ENCODE results near the gene RPUSD1.

GRCh38 chr16:752007-752312 lies 36.2 kb downstream of the RPUSD1 start:
- TF ChIP-seq EGR1 (IDR thresholded peaks at IDR 0.05; ENCODE audit: low read depth): no peak
- TF ChIP-seq MAX (IDR thresholded peaks at IDR 0.05): no peak
- no peak for TF ChIP-seq ZBTB33 (IDR thresholded peaks at IDR 0.05; ENCODE audit: extremely low read depth, insufficient replicate concordance, low read length)
- no peak for TF ChIP-seq CTCF (IDR thresholded peaks at IDR 0.05 in 2 of 3, conservative IDR thresholded peaks at IDR 0.05 in 1 of 3; ENCODE audit: borderline replicate concordance in 1 of 3, insufficient read depth in 1 of 3, low read depth in 2 of 3, low read length in 2 of 3)
- no peak for TF ChIP-seq POLR2A (IDR thresholded peaks at IDR 0.05; ENCODE audit: borderline replicate concordance, extremely low read depth, insufficient read depth, insufficient read length)
- TF ChIP-seq POLR2AphosphoS5 (IDR thresholded peaks at IDR 0.05; ENCODE audit: low read depth, low read length): no peak
- TF ChIP-seq ZNF274 (IDR thresholded peaks at IDR 0.05; ENCODE audit: low read depth, low read length): no peak
- TF ChIP-seq ZFX (IDR thresholded peaks at IDR 0.05): no peak
- TF ChIP-seq YY1 (IDR thresholded peaks at IDR 0.05; ENCODE audit: extremely low read depth, insufficient replicate concordance, low read depth, low read length): no peak
- TF ChIP-seq ATF3 (IDR thresholded peaks at IDR 0.05): no peak

Measured in HCT116 (cell line).